H1 (cell line): ENCODE results near the gene HTR3D. TPM values are rescaled to one million over a fixed set of nuclear protein-coding genes. Genes with fewer than 3 reads are reported as not detected.

Experiments used
- CTCF ChIA-PET: fragments of 300-600 bp; sonication (Branson Sonifier 250); formaldehyde crosslinking; loops from one replicate; lab custom pipeline; 2021; ENCODE audit not compliant: partially characterized antibody; lab: Charles Lee
- POLR2A ChIA-PET: fragments of 300-600 bp; sonication (Branson Sonifier 250); formaldehyde crosslinking; loops from one replicate; lab custom pipeline; 2021; ENCODE audit warnings: inconsistent platforms; ENCODE audit not compliant: partially characterized antibody; lab: Charles Lee
- DNase-seq, 2 experiments: peaks; one replicate each; pipeline versions ENCODE4 v3.0.0 to v3.0.0-alpha.2; 2010 to 2022; ENCODE audit warnings: low spot score in 2 of 2, low read depth in 1 of 2, mixed read lengths in 1 of 2
- FAIRE-seq: peaks from 2 replicates; lab custom pipeline; 2011; peaks lifted over from hg19 to GRCh38; lab: Jason Lieb, UNC
- H2AFZ ChIP-seq: 2 replicates; pipeline ENCODE4 v1.8.1; 2012; ENCODE audit warnings: low read length, inconsistent platforms
- H2AK5ac ChIP-seq: 2 replicates; pipeline ENCODE4 v1.6.1; 2013; ENCODE audit warnings: low read depth, low read length
- H2BK120ac ChIP-seq: replicated peaks from 2 replicates; pipeline ENCODE3; 2013; ENCODE audit warnings: low read depth, low read length, inconsistent platforms
- H2BK12ac ChIP-seq: 2 replicates; pipeline ENCODE4 v1.6.1; 2013; ENCODE audit warnings: low read depth, low read length
- H2BK15ac ChIP-seq: 2 replicates; pipeline ENCODE4 v1.6.1; 2013; ENCODE audit warnings: low read length
- H2BK20ac ChIP-seq: 2 replicates; pipeline ENCODE4 v1.6.1; 2013; ENCODE audit warnings: low read length
- H2BK5ac ChIP-seq: 2 replicates; pipeline ENCODE4 v1.6.1; 2013; ENCODE audit warnings: low read depth, low read length
- H3K14ac ChIP-seq: 2 replicates; pipeline ENCODE4 v1.6.1; 2013; ENCODE audit warnings: inconsistent platforms; ENCODE audit not compliant: insufficient read length
- H3K18ac ChIP-seq: 2 replicates; pipeline ENCODE4 v1.6.1; 2013; ENCODE audit warnings: low read length; ENCODE audit errors: extremely low read depth
- H3K23ac ChIP-seq: 2 replicates; pipeline ENCODE4 v1.6.1; 2013; ENCODE audit warnings: inconsistent platforms; ENCODE audit not compliant: insufficient read length
- H3K23me2 ChIP-seq: 2 replicates; pipeline ENCODE4 v1.6.1; 2013; ENCODE audit warnings: low read depth, low read length
- H3K27ac ChIP-seq: 2 replicates; pipeline ENCODE4 v1.6.1; 2011; ENCODE audit warnings: low read depth, low read length, inconsistent platforms
- H3K27me3 ChIP-seq, 4 experiments: replicated peaks in 1 of 4; 1 replicate in 1 of 4; 2 replicates in 3 of 4; pipeline versions ENCODE4 v1.6.1 to v1.8.1; 2011 to 2013; ENCODE audit warnings: low read length in 3 of 4, mild to moderate bottlenecking in 3 of 4, inconsistent platforms in 2 of 4, mixed read lengths in 2 of 4, moderate library complexity in 1 of 4; ENCODE audit not compliant: control insufficient read depth in 3 of 4, insufficient read depth in 3 of 4; ENCODE audit errors: extremely low read depth in 1 of 4
- H3K36me3 ChIP-seq, 4 experiments: 2 replicates each; pipeline versions ENCODE4 v1.6.1 to v1.8.1; 2011 to 2013; ENCODE audit warnings: mild to moderate bottlenecking in 4 of 4, low read length in 3 of 4, moderate library complexity in 2 of 4, control low read depth in 1 of 4, inconsistent platforms in 1 of 4; ENCODE audit not compliant: insufficient read depth in 4 of 4, control insufficient read depth in 2 of 4
- H3K4ac ChIP-seq: replicated peaks from 2 replicates; pipeline ENCODE3; 2013; ENCODE audit warnings: low read length, low read depth, mixed read lengths, inconsistent platforms; ENCODE audit not compliant: insufficient read length
- H3K4me1 ChIP-seq, 4 experiments: replicated peaks in 1 of 4; 1 replicate in 1 of 4; 2 replicates in 3 of 4; pipeline versions ENCODE4 v1.6.1 to v1.8.1; 2011 to 2013; ENCODE audit warnings: low read length in 3 of 4, inconsistent platforms in 2 of 4, mixed read lengths in 1 of 4; ENCODE audit not compliant: insufficient read depth in 4 of 4, control insufficient read depth in 3 of 4
- H3K4me2 ChIP-seq, 2 experiments: 2 replicates each; pipeline versions ENCODE4 v1.6.1 to v1.8.1; 2011 to 2013; ENCODE audit warnings: low read depth in 2 of 2, low read length in 2 of 2, control low read depth in 1 of 2, inconsistent platforms in 1 of 2, mild to moderate bottlenecking in 1 of 2; ENCODE audit not compliant: insufficient read depth in 1 of 2
- H3K4me3 ChIP-seq, 4 experiments: fragments of 200-600, 300-600 bp in 1 of 4; sonication (generic), shearing (Covaris generic), sonication (Bioruptor Twin) in 1 of 4; 2 replicates each; pipeline versions ENCODE4 v1.5.1 to v1.8.1; 2011 to 2016; ENCODE audit warnings: low read length in 4 of 4, low read depth in 3 of 4, control low read depth in 2 of 4, inconsistent platforms in 2 of 4, mild to moderate bottlenecking in 2 of 4, mixed read lengths in 1 of 4, moderate library complexity in 1 of 4; ENCODE audit not compliant: insufficient read depth in 2 of 4; ENCODE audit errors: extremely low read depth in 1 of 4
- H3K56ac ChIP-seq: replicated peaks from 2 replicates; pipeline ENCODE3; 2013; ENCODE audit warnings: low read depth, mild to moderate bottlenecking, mixed read lengths, low read length, inconsistent platforms; ENCODE audit not compliant: insufficient read length
- H3K79me1 ChIP-seq: 2 replicates; pipeline ENCODE4 v1.6.1; 2013; ENCODE audit warnings: low read depth, low read length, control low read depth
- H3K79me2 ChIP-seq, 2 experiments: 2 replicates each; pipeline versions ENCODE4 v1.6.1 to v1.8.1; 2012 to 2013; ENCODE audit warnings: low read length in 2 of 2, mild to moderate bottlenecking in 2 of 2, inconsistent platforms in 1 of 2; ENCODE audit not compliant: insufficient read depth in 2 of 2, control insufficient read depth in 1 of 2
- H3K9ac ChIP-seq, 4 experiments: replicated peaks in 1 of 4; 1 replicate in 1 of 4; 2 replicates in 3 of 4; pipeline versions ENCODE4 v1.6.1 to v1.8.1; 2011 to 2013; ENCODE audit warnings: low read depth in 3 of 4, low read length in 3 of 4, control low read depth in 2 of 4, mild to moderate bottlenecking in 2 of 4, moderate library complexity in 2 of 4, inconsistent platforms in 1 of 4; ENCODE audit errors: extremely low read depth in 1 of 4
- H3K9me3 ChIP-seq, 2 experiments: 2 replicates each; pipeline versions ENCODE4 v1.6.1 to v1.8.1; 2012 to 2013; ENCODE audit warnings: mild to moderate bottlenecking in 2 of 2, moderate library complexity in 2 of 2, control low read depth in 1 of 2, inconsistent platforms in 1 of 2, low read depth in 1 of 2, low read length in 1 of 2, mixed read lengths in 1 of 2; ENCODE audit not compliant: insufficient read depth in 2 of 2
- H4K20me1 ChIP-seq, 2 experiments: replicated peaks in 1 of 2; 2 replicates each; pipeline versions ENCODE3 to v1.8.1; 2011 to 2013; ENCODE audit warnings: inconsistent platforms in 2 of 2, low read length in 2 of 2, mild to moderate bottlenecking in 1 of 2; ENCODE audit not compliant: insufficient read depth in 2 of 2, control insufficient read depth in 1 of 2
- H4K5ac ChIP-seq: 2 replicates; pipeline ENCODE4 v1.6.1; 2013; ENCODE audit warnings: low read length, low read depth, mixed read lengths, inconsistent platforms; ENCODE audit not compliant: insufficient read length
- H4K8ac ChIP-seq: 2 replicates; pipeline ENCODE4 v1.8.0; 2013; ENCODE audit warnings: mild to moderate bottlenecking, moderate library complexity, low read length, inconsistent platforms; ENCODE audit not compliant: insufficient read depth; ENCODE audit errors: extremely low read depth
- H4K91ac ChIP-seq: replicated peaks from 2 replicates; pipeline ENCODE3; 2013; ENCODE audit warnings: low read length, mixed read lengths, inconsistent platforms; ENCODE audit not compliant: insufficient read length
- NRF1 ChIP-seq: IDR thresholded peaks from 2 replicates; pipeline ENCODE4 v1.6.1; 2011; ENCODE audit warnings: mild to moderate bottlenecking, low read depth, low read length, improper control_type of control experiment
- SIN3A ChIP-seq, 2 experiments: IDR thresholded peaks in 1 of 2; conservative IDR thresholded peaks in 1 of 2; 2 replicates each; pipeline ENCODE4 v1.6.1; 2011 to 2012; ENCODE audit warnings: low read length in 2 of 2, improper control_type of control experiment in 1 of 2, low read depth in 1 of 2, mild to moderate bottlenecking in 1 of 2
- WGBS, 2 experiments: shearing (Covaris generic) in 1 of 2; methylation state at CpG; one replicate each; pipeline versions ENCODE4 v1.1.6 to v1.1.7; 2013 to 2015; ENCODE audit warnings: low lambda C conversion rate in 2 of 2, mixed read lengths in 2 of 2, inconsistent platforms in 1 of 2, low coverage in 1 of 2, missing lambda C conversion rate in 1 of 2; ENCODE audit not compliant: insufficient replicate concordance in 2 of 2, insufficient coverage in 1 of 2, insufficient read length in 1 of 2; ENCODE audit errors: extremely low coverage in 1 of 2, missing lambda C conversion rate in 1 of 2; 5-methylcytosine and 5-hydroxymethylcytosine counted together
- polyA plus RNA-seq, 7 experiments: library from polyadenylated mRNA; depleted of rRNA in 3 of 7; stranded (reverse) in 5 of 7; unstranded in 2 of 7; fragments of >200 nt in 5 of 7; fragments of 200-250 nt in 2 of 7; gene quantifications; 1 replicate in 5 of 7; 2 replicates in 1 of 7; 4 replicates in 1 of 7; pipeline versions ENCODE4 v1.2.1 to v1.2.3, GENCODE V29; 2011 to 2013; ENCODE audit warnings: missing spikeins in 2 of 7, mixed read lengths in 2 of 7
- total RNA-seq: library from RNA; stranded (reverse); fragmentation: NEBNext Ultra II Directional; extraction: Animal tissue kit (Norgen Biotek cat#: 25700); gene quantifications from 2 replicates; pipeline ENCODE4 v1.2.1, GENCODE V29; 2021

Gene HTR3D
- total and polyA plus RNA-seq, 2 of the 8 experiments (the other 6 are each of a cell fraction or from before 2014, with no cell fraction given): not detected

DNA sequence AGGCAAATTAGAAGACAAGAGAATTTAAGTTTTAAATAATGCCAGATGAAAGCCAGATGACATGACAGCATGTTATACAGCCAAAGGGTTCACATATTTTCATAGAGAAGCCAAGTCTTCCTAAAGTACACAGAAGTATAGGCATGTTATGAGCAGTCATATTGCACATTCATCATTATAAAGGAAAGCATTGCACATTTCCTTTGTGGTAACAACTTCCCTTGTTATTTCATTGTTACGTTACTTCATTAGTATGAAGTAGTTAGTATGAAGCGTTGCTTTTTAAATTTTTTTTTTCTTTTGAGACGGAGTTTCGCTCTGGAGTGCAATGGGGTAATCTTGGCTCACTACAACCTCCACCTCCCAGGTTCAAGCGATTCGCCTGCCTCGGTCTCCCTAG, 9.2 kb upstream of the HTR3D start:
- no peak for FAIRE-seq
- no peak overlapping the region for H2BK15ac ChIP-seq
- TF ChIP-seq NRF1: no peak
- no peak for TF ChIP-seq SIN3A (conservative IDR thresholded peaks at IDR 0.05 in 1 of 2, IDR thresholded peaks at IDR 0.05 in 1 of 2; ENCODE audit: low read depth in 1 of 2, low read length in 2 of 2)

More for the DNA sequence above, 9.2 kb upstream of the HTR3D start:
- no peaks in the 10 kb centered on the region for H3K36me3 ChIP-seq
- no peak overlapping the region for H2BK5ac ChIP-seq
- H4K91ac ChIP-seq: no peak overlapping the region
- H3K4ac ChIP-seq: no peak overlapping the region
- no peak overlapping the region for H4K8ac ChIP-seq
- no peak overlapping the region for H2BK120ac ChIP-seq
- DNase-seq: no peak
- H3K9ac ChIP-seq: no peak overlapping the region
- no peaks in the 10 kb centered on the region for H4K20me1 ChIP-seq
- no peaks in the 10 kb centered on the region; the same call in 1 of the 2 replicates for H3K23me2 ChIP-seq
- H3K9me3 ChIP-seq: no peaks in the 10 kb centered on the region
- no peak overlapping the region for H4K5ac ChIP-seq
- ChIA-PET CTCF (interaction anchor here (0.7 kb wide), 1 partner anchor 124 kb away, joined by 3 read pairs; no protein-coding TSS in a partner anchor), POLR2A (interaction anchor here (0.6 kb wide), 1 partner anchor 309 kb away, joined by 5 read pairs; no protein-coding TSS in a partner anchor)
- H3K4me2 ChIP-seq: no peak overlapping the region
- H3K27ac ChIP-seq: no peak overlapping the region
- H3K23ac ChIP-seq: no peak overlapping the region
- H3K14ac ChIP-seq: no peak overlapping the region
- no peak overlapping the region for H2AFZ ChIP-seq
- no peak overlapping the region for H3K56ac ChIP-seq
- H3K79me2 ChIP-seq: no peaks in the 10 kb centered on the region
- H2BK20ac ChIP-seq: no peak overlapping the region
- no peak overlapping the region for H3K4me3 ChIP-seq
- no peak overlapping the region for H3K18ac ChIP-seq
- no peaks in the 10 kb centered on the region for H3K79me1 ChIP-seq
- H2AK5ac ChIP-seq: no peak overlapping the region
- H3K27me3 ChIP-seq: no peaks in the 10 kb centered on the region
- 79% methylated on average over 7 of the region's 7 CpGs; no CpG with 5 or more reads in 1 of the 2 experiments for WGBS, 2 experiments
- H3K4me1 ChIP-seq: no peaks in the 10 kb centered on the region
- H2BK12ac ChIP-seq: no peak overlapping the region
